IPS-20b (cell line): Measurements from ENCODE around the gene DIDO1.

Experiments
- H3K27ac ChIP-seq: one replicate; pipeline ENCODE4 v1.5.1; 2013; ENCODE audit warnings: low read length
- H3K27me3 ChIP-seq: 2 replicates; pipeline ENCODE4 v1.6.1; 2013; ENCODE audit warnings: mild to moderate bottlenecking, low read length, inconsistent platforms; ENCODE audit not compliant: insufficient read depth
- H3K36me3 ChIP-seq: 2 replicates; pipeline ENCODE4 v1.6.1; 2013; ENCODE audit warnings: low read depth, mild to moderate bottlenecking, inconsistent platforms, low read length, moderate library complexity; ENCODE audit not compliant: insufficient read depth
- H3K4me1 ChIP-seq: 2 replicates; pipeline ENCODE4 v1.6.1; 2013; ENCODE audit warnings: mild to moderate bottlenecking, control low read depth, inconsistent platforms, low read length, moderate library complexity; ENCODE audit not compliant: insufficient read depth
- H3K4me3 ChIP-seq: 2 replicates; pipeline ENCODE4 v1.5.1; 2013; ENCODE audit warnings: mild to moderate bottlenecking, low read length, inconsistent platforms
- H3K9ac ChIP-seq: 2 replicates; pipeline ENCODE4 v1.6.1; 2013; ENCODE audit warnings: low read depth, mild to moderate bottlenecking, inconsistent platforms, low read length, moderate library complexity
- H3K9me3 ChIP-seq: 2 replicates; pipeline ENCODE4 v1.6.1; 2013; ENCODE audit warnings: mild to moderate bottlenecking, low read depth, low read length, inconsistent platforms; ENCODE audit not compliant: insufficient read depth

The DIDO1 gene

GRCh38 chr20:62828051-62828450 is 98.3 kb downstream of the DIDO1 start:
- no peaks in the 10 kb centered on the region; the same call in none of the 2 replicates for H3K36me3 ChIP-seq
- peaks cover 3% of the 10 kb centered on the region; the same call in 1 of the 2 replicates for H3K4me1 ChIP-seq
- no peaks in the 10 kb centered on the region for H3K9me3 ChIP-seq
- H3K9ac ChIP-seq = no peak overlapping the region
- H3K27me3 ChIP-seq = no peaks in the 10 kb centered on the region
- H3K27ac ChIP-seq = no peak overlapping the region
- H3K4me3 ChIP-seq = no peak overlapping the region
